GM18861 (cell line): Measurements from ENCODE around the gene FRK.
"Not testable (repeated sequence)": the region's sequence is repeated elsewhere in the genome, so short reads cannot be mapped to it uniquely, and the experiment has no call there.

Source experiments
- ATAC-seq: cut with Tn5 transposase; IDR thresholded peaks from one replicate; pipeline ENCODE4 v1.9.1; 2021; ENCODE audit not compliant: unreplicated experiment

Gene FRK

GRCh38 chr6:115954740-115955139 is 106.0 kb downstream of the FRK start:
- ATAC-seq, result no peak

- ATAC-seq, result no peak
These were observed 111.9 kb downstream of the FRK start for GRCh38 chr6:115948751-115949150.

- no peak for ATAC-seq
These were observed 112.6 kb downstream of the FRK start for GRCh38 chr6:115947966-115948541.

DNA sequence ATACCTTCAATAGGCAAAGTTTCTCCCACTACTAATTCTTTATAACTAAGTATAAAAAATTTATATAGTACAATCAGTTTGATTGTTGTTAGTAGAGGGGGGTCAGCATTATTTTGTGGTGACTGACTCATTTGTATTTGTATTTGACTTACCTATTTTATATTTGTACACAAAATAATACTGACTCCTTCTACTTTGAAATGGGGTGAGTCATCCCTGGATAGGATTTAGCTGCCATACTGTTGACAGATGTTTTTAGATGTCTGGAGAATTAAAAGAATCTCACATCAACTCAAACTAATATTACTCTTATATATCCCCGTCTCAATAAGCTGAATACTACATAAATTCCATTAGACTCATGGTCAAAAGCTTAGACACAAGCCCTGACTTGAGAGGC is 114.9 kb downstream of the FRK start:
- ATAC-seq, result no peak

- no peak for ATAC-seq
These were observed 115.4 kb downstream of the FRK start for GRCh38 chr6:115945306-115945705.

DNA sequence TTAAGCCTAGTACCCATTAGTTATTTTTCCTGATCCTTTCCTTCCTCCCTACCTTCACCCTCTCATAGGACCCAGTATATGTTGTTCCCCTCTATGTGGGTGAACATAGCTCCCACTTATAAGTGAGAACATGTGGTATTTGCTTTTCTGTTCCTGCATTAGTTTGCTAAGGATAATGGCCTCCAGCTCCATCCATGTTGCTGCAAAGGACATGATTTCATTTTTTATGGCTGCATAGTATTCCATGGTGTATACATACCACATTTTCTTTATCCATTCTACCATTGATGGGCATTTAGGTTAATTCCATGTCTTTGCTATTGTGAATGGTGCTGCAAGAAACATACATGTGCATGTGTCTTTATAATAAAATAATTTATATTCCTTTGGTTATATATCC is 115.9 kb downstream of the FRK start:
- not testable (repeated sequence) for ATAC-seq

DNA sequence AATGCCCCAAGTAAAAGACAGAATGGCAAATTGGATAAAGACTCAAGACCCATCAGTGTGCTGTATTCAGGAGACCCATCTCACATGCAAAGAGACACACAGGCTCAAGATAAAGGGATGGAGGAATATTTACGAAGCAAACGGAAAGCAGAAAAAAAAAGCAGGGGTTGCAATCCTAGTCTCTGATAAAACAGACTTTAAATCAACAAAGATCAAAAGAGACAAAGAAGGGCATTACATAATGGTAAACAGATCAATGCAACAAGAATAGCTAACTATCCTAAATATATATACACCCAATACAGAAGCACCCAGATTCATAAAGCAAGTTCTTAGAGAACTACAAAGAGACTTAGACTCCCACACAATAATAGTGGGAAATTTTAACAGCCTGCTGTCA is 123.2 kb downstream of the FRK start:
- not testable (repeated sequence) for ATAC-seq

DNA sequence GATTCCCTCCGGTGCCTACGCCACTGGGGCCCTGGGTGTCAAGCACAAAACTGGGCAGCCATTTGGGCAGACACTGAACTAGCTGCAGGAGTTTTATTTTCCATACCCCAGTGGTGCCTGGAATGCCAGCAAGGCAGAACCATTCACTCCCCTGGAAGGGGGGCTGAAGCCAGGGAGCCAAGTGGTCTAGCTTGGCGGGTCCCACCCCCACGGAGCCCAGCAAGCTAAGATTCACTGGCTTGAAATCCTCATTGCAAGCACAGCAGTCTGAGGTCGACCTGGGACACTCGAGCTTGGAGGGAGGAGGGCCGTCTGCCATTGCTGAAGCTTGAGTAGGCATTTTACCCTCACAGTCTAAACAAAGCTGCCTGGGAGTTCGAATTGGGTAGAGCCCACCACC is 125.3 kb downstream of the FRK start:
- ATAC-seq, result no peak

- ATAC-seq, result no peak
These were observed 125.9 kb downstream of the FRK start for GRCh38 chr6:115934829-115935228.

- no peak for ATAC-seq
These were observed 126.5 kb downstream of the FRK start for GRCh38 chr6:115934145-115934544.

DNA sequence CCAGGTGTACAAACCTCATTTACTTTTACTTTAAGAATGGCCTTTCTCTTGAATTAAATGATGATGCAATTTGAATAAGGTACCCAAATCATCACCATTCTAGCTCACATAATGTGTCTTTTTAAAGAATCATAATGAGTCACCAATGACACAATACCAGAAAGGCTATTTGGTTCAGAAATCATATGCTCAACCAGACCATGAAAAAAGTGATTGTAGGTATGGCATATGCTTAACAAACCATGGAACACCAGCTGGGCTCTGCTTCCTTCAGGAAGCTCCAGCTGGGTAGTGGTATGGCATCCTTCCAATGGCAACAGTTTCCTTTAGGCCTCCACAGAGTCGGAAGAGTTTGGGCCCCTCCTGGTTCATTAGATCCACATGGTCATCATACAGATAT is 128.2 kb downstream of the FRK start:
- ATAC-seq, result peak; percentile 72

GRCh38 chr6:115928000-115928399 is 132.7 kb downstream of the FRK start:
- not testable (repeated sequence) for ATAC-seq

DNA sequence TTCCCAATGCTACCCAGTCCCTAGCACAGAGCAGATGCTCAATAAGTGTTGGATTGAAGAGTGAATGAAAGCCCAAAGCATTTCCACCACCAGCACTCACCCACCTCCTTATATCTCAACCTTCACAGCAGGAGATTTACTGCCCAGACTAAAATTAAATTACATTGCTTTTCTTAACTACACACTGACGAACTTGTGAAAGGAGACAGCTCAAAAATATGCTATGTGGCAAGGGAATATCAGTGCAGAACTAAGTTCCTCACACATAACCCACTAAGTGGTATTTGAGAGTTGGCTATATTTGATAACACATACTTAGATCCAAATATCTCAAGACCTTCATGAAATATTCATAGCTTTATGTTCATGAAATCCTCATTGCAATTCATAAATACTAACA is 137.7 kb downstream of the FRK start:
- ATAC-seq, result no peak

- ATAC-seq, result no peak
These were observed 146.6 kb downstream of the FRK start for GRCh38 chr6:115914098-115914497.

GRCh38 chr6:115909923-115910546 is 150.7 kb downstream of the FRK start:
- ATAC-seq, result no peak

GRCh38 chr6:115908906-115909559 is 151.7 kb downstream of the FRK start:
- ATAC-seq, result no peak

- no peak for ATAC-seq
These were observed 155.2 kb downstream of the FRK start for GRCh38 chr6:115905471-115905870.

DNA sequence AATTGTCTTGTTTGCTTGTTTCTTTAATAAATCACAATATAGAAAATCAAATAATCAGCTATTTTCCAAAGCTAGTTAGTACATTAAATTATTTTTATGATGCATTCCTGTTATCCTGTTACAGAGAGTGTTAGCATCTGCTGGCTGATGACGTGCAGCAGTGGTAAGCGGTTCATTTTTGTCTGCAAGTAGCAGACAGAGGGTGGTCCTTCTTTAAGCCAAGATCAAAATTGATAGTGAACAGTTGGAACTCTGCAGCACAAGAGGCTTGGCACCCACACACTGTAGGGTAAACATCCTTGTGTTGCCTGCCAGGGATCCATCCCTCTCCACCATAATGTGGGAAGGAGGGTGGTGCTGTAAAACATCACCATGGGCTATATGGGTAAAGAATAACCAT is 158.3 kb downstream of the FRK start:
- ATAC-seq, result no peak

- no peak for ATAC-seq
These were observed 158.8 kb downstream of the FRK start for GRCh38 chr6:115901896-115902295.

DNA sequence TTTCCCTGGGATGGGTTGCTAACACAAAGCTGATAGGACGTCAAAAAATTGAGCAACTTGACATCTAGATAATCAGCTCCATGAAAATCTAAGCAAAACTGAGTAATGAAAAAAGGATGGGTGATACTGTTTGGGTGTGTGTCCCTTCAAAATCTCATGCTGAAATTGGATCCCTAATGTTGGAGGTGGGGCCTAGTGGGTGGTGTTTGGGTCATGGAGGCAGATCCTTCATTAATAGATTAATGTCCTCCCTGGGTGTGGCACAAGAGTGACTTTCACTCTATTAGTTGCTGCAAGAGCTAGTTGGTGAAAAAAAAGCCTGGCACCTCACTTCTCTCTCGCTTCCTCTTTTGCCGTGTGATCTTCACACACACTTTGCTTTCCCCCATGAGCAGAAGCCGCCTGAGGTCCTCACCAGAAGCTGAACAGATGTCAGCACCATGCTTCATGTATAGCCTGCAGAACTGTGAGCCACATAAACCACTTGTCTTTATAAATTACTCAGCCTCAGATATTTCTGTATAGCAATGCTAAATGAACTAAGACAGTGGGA is 160.9 kb downstream of the FRK start:
- ATAC-seq, result peak; percentile 67

DNA sequence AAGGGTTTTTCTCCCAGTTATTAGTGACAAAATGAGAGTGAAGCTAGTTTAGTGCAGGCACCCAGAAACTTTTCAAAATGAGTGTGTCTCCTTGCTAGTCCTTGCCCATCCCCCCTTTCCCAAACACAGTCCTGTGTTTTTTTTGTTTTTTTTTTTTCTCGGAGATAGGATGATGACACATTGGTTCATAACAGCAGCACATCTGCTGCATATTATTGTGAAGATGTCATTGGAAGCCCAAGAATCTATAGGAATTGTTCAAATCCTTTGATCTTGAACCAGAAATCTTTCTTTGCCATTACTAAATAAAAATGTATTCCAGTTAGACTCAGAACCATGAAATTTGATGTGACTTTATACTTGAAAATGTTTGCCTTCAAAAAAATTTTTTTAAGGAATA is 162.4 kb downstream of the FRK start:
- no peak for ATAC-seq

- ATAC-seq, result no peak
These were observed 164.1 kb downstream of the FRK start for GRCh38 chr6:115896538-115897129.
